ENCODE results near the gene ITGAD.
"Not testable (repeated sequence)": the region's sequence is repeated elsewhere in the genome, so short reads cannot be mapped to it uniquely, and the experiment has no call there.

Gene ITGAD

GRCh38 chr16:31429796-31430195 lies 36.7 kb downstream of the ITGAD start:
- no peak for DNase-seq

DNA sequence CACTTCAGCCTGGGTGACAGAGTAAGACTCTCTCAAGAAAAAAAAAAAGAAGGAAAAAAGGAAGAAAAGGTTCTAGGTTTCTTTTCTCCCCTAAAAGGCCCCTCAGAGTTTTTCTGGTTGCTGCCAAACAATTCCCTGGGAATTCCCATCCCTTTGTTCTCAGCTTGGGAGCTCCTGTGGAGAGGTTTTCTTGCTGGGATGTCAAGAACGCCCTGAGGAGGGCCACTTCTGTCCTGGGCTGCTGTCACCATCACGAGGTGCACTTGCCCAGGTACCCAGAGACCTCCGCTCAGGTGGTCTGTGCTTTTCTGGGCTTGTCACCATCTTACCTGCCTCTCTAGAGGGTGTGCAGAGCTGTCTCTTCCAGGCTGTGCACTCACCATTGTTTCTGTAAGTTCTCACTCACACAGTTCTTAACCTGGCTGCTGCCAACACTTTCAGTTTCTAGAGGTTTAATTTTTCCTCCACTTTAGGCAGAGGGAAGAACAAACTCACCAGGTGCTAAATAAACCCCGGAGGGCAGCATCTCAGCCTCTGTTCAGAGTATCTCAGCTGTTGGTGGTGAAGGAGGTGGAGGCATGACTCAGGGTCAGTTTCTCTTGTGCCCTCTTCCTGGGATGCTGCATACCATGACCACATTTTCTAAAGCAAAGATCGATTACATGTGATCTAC lies 37.4 kb downstream of the ITGAD start:
- DNase-seq = no peak

DNA sequence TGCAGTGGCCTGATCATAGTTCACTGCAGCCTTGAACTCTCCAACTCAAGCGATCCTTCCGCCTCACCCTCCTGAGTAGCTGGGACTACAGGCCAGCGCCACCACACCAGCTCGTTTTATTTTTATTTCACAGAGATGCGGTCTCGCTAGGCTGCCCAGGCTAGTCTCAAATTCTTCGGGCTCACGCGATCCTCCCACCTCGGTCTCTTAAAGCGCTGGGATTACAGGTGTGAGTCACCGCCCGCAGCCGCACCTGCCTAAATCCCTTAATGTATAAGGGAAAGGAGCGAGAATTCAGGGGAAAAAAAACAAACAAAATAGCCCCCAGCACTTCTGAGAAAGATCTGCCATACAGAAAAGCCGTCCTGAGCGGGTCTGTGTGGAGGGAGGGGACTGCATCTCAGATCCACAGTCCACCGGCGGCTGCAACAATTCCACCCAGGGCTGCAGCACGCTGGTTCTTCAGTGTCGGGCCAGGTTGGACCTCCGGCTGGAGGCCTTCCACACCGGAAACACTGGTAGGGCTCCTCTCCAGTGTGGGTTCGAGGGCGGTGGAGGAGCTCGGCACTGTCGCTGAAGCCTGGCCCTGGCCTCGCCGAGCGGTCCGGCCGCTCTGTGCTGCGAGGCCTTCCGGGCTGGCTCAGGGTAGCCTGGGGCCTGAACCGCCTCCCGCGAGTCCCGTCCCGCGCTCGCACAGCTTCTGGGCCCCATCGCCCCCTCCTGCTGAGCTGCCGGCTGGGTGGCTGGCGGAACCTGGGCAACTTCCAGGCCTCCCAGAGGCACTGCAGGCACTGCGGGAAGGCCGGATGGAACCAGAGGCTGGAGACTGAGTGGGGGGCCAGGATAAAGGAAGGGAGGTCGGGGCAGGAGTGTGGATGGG lies 42.4 kb downstream of the ITGAD start:
- DNase-seq = no peak

GRCh38 chr16:31436221-31437045 lies 43.3 kb downstream of the ITGAD start:
- DNase-seq = no peak

DNA sequence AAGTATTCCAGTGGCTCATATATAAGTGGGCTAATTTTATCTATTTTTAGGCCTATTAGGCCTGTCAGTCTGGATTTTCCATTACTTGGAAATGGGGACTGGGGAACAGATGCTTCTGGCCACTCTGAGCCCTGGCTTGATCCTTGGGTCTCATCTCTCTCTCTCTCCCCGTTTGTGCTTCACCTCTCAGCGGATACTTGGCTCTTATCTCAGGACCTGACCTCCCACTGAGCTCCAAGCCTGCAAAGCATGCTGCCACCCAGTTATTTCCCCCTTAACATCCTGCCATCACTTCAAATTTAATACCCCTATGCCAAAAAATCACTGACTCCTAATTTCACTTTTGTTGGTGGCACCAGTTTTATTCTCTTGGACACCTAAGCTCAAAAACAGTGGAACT lies 45.3 kb downstream of the ITGAD start:
- DNase-seq = no peak

DNA sequence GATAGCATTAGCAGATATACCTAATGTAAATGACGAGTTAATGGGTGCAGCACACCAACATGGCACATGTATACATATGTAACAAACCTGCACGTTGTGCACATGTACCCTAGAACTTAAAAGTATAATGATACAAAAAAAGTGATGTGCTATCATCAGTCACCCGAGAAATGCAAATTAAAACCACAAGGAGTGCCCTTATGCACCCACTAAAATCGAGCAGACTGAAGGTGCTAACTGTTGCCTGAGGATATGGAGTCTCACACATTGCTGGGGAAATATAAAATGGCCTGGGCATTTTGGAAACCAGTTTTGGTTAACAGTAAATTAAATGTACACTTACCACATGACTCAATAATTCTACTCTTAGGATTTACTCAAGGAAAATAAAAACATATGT lies 45.9 kb downstream of the ITGAD start:
- DNase-seq = not testable (repeated sequence)

GRCh38 chr16:31439519-31439918 lies 46.4 kb downstream of the ITGAD start:
- DNase-seq = no peak

DNA sequence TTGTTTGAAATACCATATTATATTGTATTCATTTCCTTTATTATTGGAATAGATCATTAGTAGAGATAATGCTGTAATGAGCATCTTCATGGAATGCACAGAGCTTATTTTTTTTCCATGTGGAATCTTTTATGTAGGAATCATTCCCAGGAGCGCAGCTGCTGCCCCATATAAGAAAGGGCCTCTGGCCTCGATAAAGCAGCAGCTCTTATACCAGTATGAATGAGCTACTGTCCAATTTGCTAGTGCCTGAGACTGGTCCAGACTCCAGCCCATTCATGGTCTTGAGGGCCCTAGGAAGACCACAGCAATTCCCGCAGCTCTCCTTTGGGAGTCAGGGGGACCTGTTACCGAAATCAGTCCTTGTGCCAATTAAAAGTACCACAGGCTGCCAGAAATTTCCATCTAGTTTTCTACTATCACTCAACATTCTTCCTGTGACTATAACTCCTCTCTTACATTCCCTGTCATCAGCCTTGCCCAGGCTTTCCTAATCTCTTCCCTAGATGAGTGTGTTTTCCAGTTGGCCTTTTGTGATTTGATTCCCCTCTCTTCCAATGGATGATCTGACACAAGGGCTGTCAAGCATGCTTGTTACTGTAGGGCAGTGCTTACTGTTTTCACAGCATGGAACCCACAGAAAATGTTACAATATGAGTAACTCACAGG lies 47.5 kb downstream of the ITGAD start:
- DNase-seq = peak in 5 of 56 donors; percentile 9 to 21 (median 12)

- no peak for DNase-seq
These were observed 48.8 kb downstream of the ITGAD start for GRCh38 chr16:31441956-31442355.

DNA sequence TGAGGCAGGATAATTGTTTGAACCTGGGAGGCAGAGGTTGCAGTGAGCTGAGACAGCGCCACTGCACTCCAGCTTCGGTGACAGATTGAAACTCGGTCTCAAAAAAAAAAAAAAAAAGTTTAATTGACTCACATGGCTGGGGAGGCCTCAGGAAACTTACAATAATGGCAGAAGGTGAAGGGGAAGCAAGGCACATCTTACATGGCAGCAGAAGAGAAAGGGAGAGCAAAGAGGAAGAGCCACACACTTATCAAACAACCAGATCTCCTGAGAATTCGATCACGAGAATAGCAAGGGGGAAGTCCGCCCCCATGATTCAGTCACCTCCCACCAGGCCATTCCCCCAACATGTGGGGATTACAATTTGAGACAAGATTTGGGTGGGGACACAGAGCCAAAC lies 52.8 kb downstream of the ITGAD start:
- DNase-seq = not testable (repeated sequence)

DNA sequence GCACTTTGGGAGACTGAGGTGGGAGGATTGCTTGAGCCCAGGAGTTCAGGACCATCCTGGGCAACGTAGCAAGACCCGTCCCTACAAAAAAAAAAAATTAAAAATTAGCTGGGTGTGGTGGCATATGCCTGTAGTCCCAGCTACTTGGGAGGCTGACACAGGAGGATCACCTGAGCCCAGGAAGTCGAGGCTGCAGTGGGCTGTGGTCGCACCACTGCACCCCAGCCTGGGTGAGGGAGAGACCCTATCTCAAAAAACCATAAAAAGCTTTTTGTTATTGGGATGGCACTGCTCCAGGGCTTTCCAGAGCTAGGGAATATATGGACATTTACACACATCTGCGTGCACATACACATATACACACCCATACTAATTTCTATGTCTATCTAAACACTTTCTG lies 58.1 kb downstream of the ITGAD start:
- no peak for DNase-seq

- DNase-seq = peak in 19 of 56 donors; percentile 10 to 41 (median 26)
These were observed 58.7 kb downstream of the ITGAD start for GRCh38 chr16:31451681-31452351.

- DNase-seq = no peak
These were observed 59.5 kb downstream of the ITGAD start for GRCh38 chr16:31452631-31453106.

DNA sequence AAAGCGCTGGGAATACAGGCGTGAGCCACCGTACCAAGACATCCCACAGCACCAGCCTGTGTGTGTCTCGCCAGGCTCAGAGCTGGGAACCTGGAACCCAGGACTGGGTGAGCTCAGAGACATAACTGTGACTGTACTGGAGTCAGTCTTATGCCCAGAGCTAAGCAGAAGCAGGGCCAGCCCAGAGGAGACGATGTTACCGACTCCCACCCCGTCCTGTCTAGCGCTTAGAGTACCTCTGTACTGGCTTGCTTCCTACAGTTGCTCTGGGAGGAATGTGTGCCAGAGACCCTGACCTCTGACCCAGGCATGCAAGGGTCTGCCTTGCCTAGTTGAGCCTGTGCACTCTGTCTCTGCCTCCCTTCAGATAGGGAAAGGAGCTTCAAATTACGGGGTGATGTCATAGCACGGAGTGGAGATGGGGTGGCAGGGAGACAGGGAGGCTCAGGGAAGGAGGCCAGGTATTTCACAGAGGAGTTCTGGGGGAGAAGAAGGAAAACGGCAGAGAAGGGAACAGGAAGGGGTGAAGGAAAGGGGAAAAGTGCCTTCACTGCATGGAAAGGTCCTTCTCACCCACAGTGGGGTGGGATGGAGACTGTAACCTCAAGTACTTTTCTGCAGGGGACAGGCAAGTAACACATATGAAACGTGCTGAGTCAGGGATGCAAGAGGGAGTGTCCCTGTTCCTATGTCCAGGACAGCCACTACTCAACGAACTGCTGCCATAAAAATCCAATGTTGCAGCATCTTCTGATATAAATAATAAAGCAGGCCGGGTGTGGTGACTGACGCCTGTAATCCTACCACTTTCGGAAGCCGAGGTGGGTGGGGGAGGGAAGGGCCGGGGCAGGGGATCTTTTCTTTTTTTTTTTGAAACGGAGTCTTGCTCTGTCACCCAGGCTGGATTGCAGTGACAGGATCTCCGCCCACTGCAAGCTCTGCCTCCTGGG lies 60.4 kb downstream of the ITGAD start:
- DNase-seq = no peak

DNA sequence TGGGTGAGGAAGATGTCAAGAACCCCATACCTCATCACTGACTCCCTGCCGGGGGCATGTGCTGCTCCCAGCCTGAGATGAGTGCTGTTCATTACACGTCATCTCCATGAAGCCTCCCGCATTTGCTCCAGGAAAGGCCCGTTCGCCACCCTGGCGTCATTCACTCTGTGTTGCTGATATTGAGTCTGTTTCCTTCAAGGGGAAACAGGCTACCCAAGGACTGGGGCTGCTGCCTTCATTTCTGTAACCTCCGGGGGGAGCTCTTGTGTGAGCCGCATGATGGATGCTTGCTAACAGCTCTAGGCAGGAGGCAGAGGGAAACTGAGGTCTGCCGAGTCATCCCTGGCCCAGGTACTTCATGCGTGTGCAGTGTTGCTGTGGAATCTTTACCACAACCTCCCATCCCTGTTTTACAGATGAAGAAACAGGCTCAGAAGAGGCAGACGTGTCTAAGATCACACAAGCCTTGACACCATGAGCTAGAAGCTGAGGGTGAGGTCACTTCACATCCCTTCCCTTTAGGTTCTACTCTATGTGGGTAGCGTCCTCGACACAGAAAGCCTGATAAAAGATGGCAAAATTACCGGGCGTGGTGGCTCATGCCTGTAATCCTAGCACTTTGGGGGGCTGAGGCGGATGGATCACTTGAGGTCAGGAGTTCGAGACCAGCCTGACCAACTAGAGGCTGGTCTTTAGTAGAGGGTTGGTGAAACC lies 62.6 kb downstream of the ITGAD start:
- no peak for DNase-seq

DNA sequence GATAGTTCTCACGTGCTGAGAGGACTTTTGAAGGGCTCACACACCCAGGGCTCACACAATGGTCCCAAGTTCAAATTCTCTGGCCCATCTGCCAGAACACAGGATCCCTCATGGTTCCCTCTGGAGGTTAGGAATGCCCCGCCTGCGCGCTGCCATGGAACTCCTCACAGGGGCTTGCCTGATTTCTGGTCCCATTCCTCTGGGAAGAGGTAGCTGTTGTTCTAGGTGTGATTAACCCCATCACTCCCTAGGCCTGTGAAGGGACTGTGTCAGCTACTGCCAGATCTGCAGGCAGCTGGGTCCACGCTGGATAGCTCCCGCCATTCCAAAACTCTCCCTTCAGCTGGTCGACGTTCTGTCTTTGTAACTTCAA lies 63.8 kb downstream of the ITGAD start:
- DNase-seq = no peak

GRCh38 chr16:31458073-31458843 lies 65.1 kb downstream of the ITGAD start:
- peak in 9 of 56 donors; percentile 14 to 63 (median 42) for DNase-seq

All from nucleus accumbens (tissue), 56 donors.